ENCODE results near the gene ZFAND2A.

GRCh38 chr7:1158203-1159126 is 1.5 kb downstream of the ZFAND2A start:
- TF ChIP-seq, protein P1, sequence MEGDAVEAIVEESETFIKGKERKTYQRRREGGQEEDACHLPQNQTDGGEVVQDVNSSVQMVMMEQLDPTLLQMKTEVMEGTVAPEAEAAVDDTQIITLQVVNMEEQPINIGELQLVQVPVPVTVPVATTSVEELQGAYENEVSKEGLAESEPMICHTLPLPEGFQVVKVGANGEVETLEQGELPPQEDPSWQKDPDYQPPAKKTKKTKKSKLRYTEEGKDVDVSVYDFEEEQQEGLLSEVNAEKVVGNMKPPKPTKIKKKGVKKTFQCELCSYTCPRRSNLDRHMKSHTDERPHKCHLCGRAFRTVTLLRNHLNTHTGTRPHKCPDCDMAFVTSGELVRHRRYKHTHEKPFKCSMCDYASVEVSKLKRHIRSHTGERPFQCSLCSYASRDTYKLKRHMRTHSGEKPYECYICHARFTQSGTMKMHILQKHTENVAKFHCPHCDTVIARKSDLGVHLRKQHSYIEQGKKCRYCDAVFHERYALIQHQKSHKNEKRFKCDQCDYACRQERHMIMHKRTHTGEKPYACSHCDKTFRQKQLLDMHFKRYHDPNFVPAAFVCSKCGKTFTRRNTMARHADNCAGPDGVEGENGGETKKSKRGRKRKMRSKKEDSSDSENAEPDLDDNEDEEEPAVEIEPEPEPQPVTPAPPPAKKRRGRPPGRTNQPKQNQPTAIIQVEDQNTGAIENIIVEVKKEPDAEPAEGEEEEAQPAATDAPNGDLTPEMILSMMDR (IDR thresholded peaks at IDR 0.05; ENCODE audit: low read depth, low read length), result no peak
- TF ChIP-seq POLR2A (IDR thresholded peaks at IDR 0.05; ENCODE audit: extremely low read depth, insufficient read length) (no peak), MYC (IDR thresholded peaks at IDR 0.05; ENCODE audit: low read depth, low read length) (no peak), MAX (IDR thresholded peaks at IDR 0.05; ENCODE audit: low read depth, low read length) (no peak)
